ENCODE measurements around the gene NETO1. TPM values are rescaled to one million over a fixed set of nuclear protein-coding genes. Genes with fewer than 3 reads are reported as not detected.

Gene NETO1
- total and polyA plus RNA-seq, 2 of the 4 experiments (the other 2 are of a cell fraction), result 0.29 to 0.36 TPM

DNA sequence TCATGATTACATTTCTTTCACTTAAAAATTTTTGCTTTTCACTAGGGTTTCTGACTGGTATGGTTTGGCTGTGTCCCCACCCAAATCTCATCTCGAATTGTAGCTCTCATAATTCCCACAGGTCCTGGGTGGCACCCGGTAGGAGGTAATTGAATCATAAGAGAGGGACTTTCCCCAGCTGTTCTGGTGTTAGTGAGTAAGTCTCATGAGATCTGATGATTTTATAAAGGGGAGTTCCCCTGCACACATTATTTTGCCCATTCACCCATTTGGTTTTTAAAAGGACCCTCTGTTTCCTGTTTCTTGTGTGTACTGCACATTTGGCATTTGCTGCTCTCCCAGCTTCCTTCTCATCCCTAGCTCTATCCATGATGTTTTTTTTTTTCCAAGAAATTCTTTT lies 27.8 kb upstream of the NETO1 start:
- Histone ChIP-seq H2BK120ac (ENCODE audit: low read depth, low read length) (no peak overlapping the region), H2BK15ac (ENCODE audit: low read depth, low read length) (no peak overlapping the region), H3K56ac (ENCODE audit: extremely low read depth, insufficient read depth, low read length) (no peak overlapping the region), H3K9me3 (ENCODE audit: control insufficient read depth, insufficient read depth, low read length) (0 out of 2 replicates have a peak, but pooled peaks cover 3% of the 10 kb centered on the region), H3K18ac (ENCODE audit: low read depth, low read length) (no peak overlapping the region), H3K9ac (ENCODE audit: low read depth, low read length) (no peak overlapping the region), H3K4me1 (ENCODE audit: control insufficient read depth, insufficient read depth, low read length) (no peaks in the 10 kb centered on the region), H3K27me3 (ENCODE audit: control insufficient read depth, insufficient read depth, low read length) (no peaks in the 10 kb centered on the region), H2BK5ac (ENCODE audit: low read depth, low read length, poor library complexity, severe bottlenecking) (no peak overlapping the region), H3K36me3 (ENCODE audit: control insufficient read depth, insufficient read depth, low read length) (no peaks in the 10 kb centered on the region), H3K27ac (ENCODE audit: insufficient read depth, low read length) (no peak overlapping the region), H3K14ac (replicated peaks; ENCODE audit: low read depth, low read length) (no peak overlapping the region), H3K9me1 (ENCODE audit: insufficient read depth, low read length) (no peaks in the 10 kb centered on the region), H3K4me2 (ENCODE audit: low read depth, low read length) (no peak overlapping the region), H2AFZ (replicated peaks; ENCODE audit: low read length, poor library complexity) (no peak overlapping the region), H2AK5ac (ENCODE audit: low read depth, low read length) (no peak overlapping the region), H3K23ac (ENCODE audit: low read depth, low read length) (no peak overlapping the region), H4K20me1 (ENCODE audit: insufficient read depth, low read length) (no peaks in the 10 kb centered on the region), H3K4ac (ENCODE audit: low read depth, low read length) (no peak overlapping the region), H3K4me3 (ENCODE audit: insufficient read depth, low read depth, low read length) (no peak overlapping the region), H2BK20ac (ENCODE audit: low read depth, low read length) (no peak overlapping the region), H3K79me1 (ENCODE audit: low read depth in 1 of 2, low read length in 2 of 2) (no peaks in the 10 kb centered on the region), H2AK9ac (replicated peaks; ENCODE audit: low read depth, low read length, poor library complexity) (no peak overlapping the region), H4K5ac (ENCODE audit: low read depth, low read length) (no peak overlapping the region), H4K8ac (ENCODE audit: low read depth in 2 of 2, low read length in 2 of 2) (no peak overlapping the region), H4K91ac (ENCODE audit: insufficient read depth, low read depth, low read length) (no peak overlapping the region)
- no peak for DNase-seq
- no CpG with 5 or more reads among the region's 2 CpGs for WGBS, 2 experiments (ENCODE audit: extremely low coverage in 2 of 2, insufficient read length in 1 of 2)
- ATAC-seq (ENCODE audit: low read depth), result no peak
- BruUV-seq (replicated peaks), result no TSS peak
- no peak for TF ChIP-seq FOS (IDR thresholded peaks at IDR 0.05; ENCODE audit: low read depth, low read length)
- no peak for TF ChIP-seq SMC3 (IDR thresholded peaks at IDR 0.05; ENCODE audit: low read depth, low read length)
- TF ChIP-seq RCOR1 (IDR thresholded peaks at IDR 0.05; ENCODE audit: insufficient replicate concordance, low read length), result no peak
- no peak for TF ChIP-seq RAD21 (IDR thresholded peaks at IDR 0.05; ENCODE audit: low read length)
- TF ChIP-seq MAZ (IDR thresholded peaks at IDR 0.05; ENCODE audit: borderline replicate concordance, low read depth, low read length), result no peak
- TF ChIP-seq ELK1 (IDR thresholded peaks at IDR 0.05; ENCODE audit: borderline replicate concordance, low read depth, low read length), result no peak
- no peak for TF ChIP-seq MAFK (IDR thresholded peaks at IDR 0.05; ENCODE audit: low read depth, low read length)
- no peak for TF ChIP-seq NFE2L2 (IDR thresholded peaks at IDR 0.05; ENCODE audit: low read depth, low read length)
- in situ Hi-C loops (cut with MboI; ENCODE audit: low sequenced_read_pairs) (no loop called here), dilution Hi-C loops (cut with HindIII; ENCODE audit: low sequenced_read_pairs, unreplicated experiment) (no loop called here), intact Hi-C loops (cut with micrococcal nuclease) (no loop called here)
- POLR2A ChIA-PET (ENCODE audit: unreplicated experiment), result no interaction called here
- CTCF ChIA-PET, result no interaction called here
